Lower lobe of right lung (tissue), 2 donors: ENCODE measurements around the gene WDR1. TPM values are rescaled to one million over a fixed set of nuclear protein-coding genes. Genes with fewer than 3 reads are reported as not detected.
A peak's percentile ranks its signal among the peaks of the same experiment; 100 is the strongest.

Experiments used
- ATAC-seq, 2 donors: fragments of 200-7000 bp; cut with Tn5 transposase; one replicate each; pipeline ENCODE4 v1.9.1; 2020 to 2022; ENCODE audit warnings: mild to moderate bottlenecking in 2 of 2, moderate library complexity in 2 of 2
- DNase-seq: peaks from one replicate; pipeline ENCODE4 v3.0.0-alpha.2; 2020
- H3K27ac ChIP-seq: fragments of 200-600 bp; one replicate; pipeline ENCODE4 v1.8.0; 2022
- H3K27me3 ChIP-seq: fragments of 200-600 bp; one replicate; pipeline ENCODE4 v1.8.0; 2022; ENCODE audit warnings: low read depth
- H3K36me3 ChIP-seq: fragments of 200-600 bp; one replicate; pipeline ENCODE4 v1.8.0; 2022; ENCODE audit warnings: mild to moderate bottlenecking
- H3K4me1 ChIP-seq: fragments of 200-600 bp; one replicate; pipeline ENCODE4 v1.8.0; 2022
- H3K4me3 ChIP-seq: fragments of 200-600 bp; one replicate; pipeline ENCODE4 v1.8.0; 2022; ENCODE audit warnings: mild to moderate bottlenecking
- H3K9me3 ChIP-seq: fragments of 200-600 bp; one replicate; pipeline ENCODE4 v1.8.0; 2022
- CTCF ChIP-seq: fragments of 200-600 bp; IDR thresholded peaks from one replicate; pipeline ENCODE4 v1.8.0; 2022; ENCODE audit warnings: antibody characterized with exemption, mild to moderate bottlenecking
- intact Hi-C: fragments of 100-400 bp; cut with DNase I; formaldehyde crosslinking; loops from one replicate; pipeline ENCODE4 v1.11.0; 2022
- total RNA-seq: library from RNA; stranded (reverse); fragmentation: NEBNext Ultra II Directional; extraction: Animal tissue kit (Norgen Biotek cat#: 25700); gene quantifications from one replicate; pipeline ENCODE4 v1.2.1, GENCODE V29; 2021
- donor health status: DM: no; HTN: yes; CAD: no; lungs with severe emphysema.

Gene WDR1
- total RNA-seq, 1 donor from 2014 or later = 233 TPM

GRCh38 chr4:10109995-10110670, 6.5 kb downstream of the WDR1 start:
- no peak for DNase-seq
- H3K9me3 ChIP-seq = no peaks in the 10 kb centered on the region
- H3K27me3 ChIP-seq = no peaks in the 10 kb centered on the region
- TF ChIP-seq CTCF = no peak
- H3K27ac ChIP-seq = no peak overlapping the region
- H3K36me3 ChIP-seq = peaks cover 72% of the 10 kb centered on the region
- peaks cover 94% of the 10 kb centered on the region for H3K4me1 ChIP-seq
- no peak for ATAC-seq
- intact Hi-C loops = no loop called here
- H3K4me3 ChIP-seq = no peak overlapping the region

GRCh38 chr4:10108818-10109783, 7.5 kb downstream of the WDR1 start:
- H3K4me1 ChIP-seq = peaks cover 94% of the 10 kb centered on the region
- H3K9me3 ChIP-seq = no peaks in the 10 kb centered on the region
- H3K27me3 ChIP-seq = no peaks in the 10 kb centered on the region
- DNase-seq = no peak
- no peak for TF ChIP-seq CTCF
- no peak overlapping the region for H3K4me3 ChIP-seq
- peaks cover 64% of the 10 kb centered on the region for H3K36me3 ChIP-seq
- no peak overlapping the region for H3K27ac ChIP-seq
- intact Hi-C loops = no loop called here
- ATAC-seq = no peak

DNA sequence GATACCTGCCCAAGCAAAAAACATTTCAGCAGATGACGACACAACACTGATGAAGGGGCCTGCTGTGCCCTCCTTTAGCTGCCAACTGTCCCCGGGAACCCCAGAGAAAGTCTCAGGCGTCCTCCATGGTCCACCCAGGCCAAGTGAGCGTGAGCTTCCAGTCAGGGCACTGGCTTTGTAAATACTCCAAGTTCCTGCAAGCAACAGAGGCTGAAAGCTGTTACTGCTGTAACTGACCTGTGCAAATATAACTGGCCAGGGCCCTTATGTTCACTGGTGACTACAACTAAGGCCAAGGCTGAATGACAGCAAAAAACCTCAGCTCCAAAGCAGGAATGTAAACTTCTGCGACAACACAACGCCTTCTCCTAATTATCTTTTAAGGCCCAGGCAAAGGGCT, 8.2 kb downstream of the WDR1 start:
- no peak for TF ChIP-seq CTCF
- Histone ChIP-seq H3K9me3 (no peaks in the 10 kb centered on the region), H3K27me3 (no peaks in the 10 kb centered on the region), H3K4me1 (peaks cover 91% of the 10 kb centered on the region), H3K4me3 (no peak overlapping the region), H3K27ac (no peak overlapping the region), H3K36me3 (peaks cover 64% of the 10 kb centered on the region)
- DNase-seq (no peak), ATAC-seq (no peak)
- intact Hi-C loops = no loop called here

DNA sequence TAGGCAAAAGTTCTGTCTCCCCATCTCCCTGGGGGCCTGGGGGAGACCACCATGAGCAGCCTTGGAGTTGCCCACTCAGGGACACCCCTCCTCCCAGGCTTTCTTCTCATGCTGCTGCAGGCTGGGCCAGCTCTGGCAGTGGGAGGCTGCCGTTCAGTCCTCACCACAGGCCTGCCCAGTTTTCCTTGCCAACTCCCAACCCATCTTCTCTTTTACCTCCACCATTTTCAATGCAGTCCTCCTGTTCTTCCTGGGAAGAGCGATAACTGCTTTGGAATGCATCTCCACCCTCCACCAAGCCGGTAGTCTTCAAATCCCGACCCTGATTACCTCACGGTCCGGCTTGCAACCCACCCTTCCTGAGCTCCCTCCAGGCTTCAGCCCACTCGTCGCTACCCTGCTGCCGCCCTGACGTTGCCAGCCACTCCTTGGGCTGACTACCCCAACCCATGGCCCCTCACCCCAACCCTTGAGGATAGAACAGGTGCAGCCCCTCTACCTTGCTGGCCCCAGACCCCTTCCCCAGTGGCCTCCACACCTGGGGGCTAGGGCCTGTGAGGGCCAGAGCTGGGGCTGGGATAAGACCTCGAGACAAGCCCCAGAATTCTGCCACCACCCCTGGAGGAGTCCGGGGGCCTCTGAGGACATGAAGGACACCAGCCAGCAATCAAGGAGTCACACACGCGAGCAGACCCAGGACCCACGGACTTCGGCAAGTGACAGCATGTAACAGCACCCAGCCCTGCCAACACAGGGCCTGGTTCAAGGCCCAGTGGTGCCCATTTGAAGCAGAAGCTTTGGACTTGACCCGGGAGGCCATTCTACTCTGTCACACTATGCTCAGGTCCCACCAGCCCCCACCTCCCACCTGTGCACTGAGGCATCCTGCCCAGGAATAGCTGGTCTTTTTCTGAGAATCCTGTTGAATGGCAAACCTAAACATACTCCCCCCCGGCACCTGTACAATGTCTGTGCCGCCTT, 9.2 kb downstream of the WDR1 start:
- Histone ChIP-seq H3K27ac (peak overlapping the region; percentile 62), H3K4me1 (peaks cover 86% of the 10 kb centered on the region), H3K27me3 (no peaks in the 10 kb centered on the region), H3K4me3 (no peak overlapping the region), H3K9me3 (no peaks in the 10 kb centered on the region), H3K36me3 (peaks cover 62% of the 10 kb centered on the region)
- intact Hi-C loops = no loop called here
- ATAC-seq = no peak
- no peak for DNase-seq
- no peak for TF ChIP-seq CTCF

- peaks cover 85% of the 10 kb centered on the region for H3K4me1 ChIP-seq
- intact Hi-C loops = no loop called here
Observed at GRCh38 chr4:10106421-10107039, 10.1 kb downstream of the WDR1 start.

More at GRCh38 chr4:10106421-10107039, 10.1 kb downstream of the WDR1 start:
- no peak overlapping the region for H3K4me3 ChIP-seq
- H3K36me3 ChIP-seq = peaks cover 60% of the 10 kb centered on the region
- no peaks in the 10 kb centered on the region for H3K9me3 ChIP-seq
- H3K27ac ChIP-seq = peak overlapping the region; percentile 67
- no peaks in the 10 kb centered on the region for H3K27me3 ChIP-seq
- ATAC-seq (peak; percentile 74 to 76), DNase-seq (no peak)
- no peak for TF ChIP-seq CTCF
